Activated effector memory CD4-positive, alpha-beta T cell treated with Interleukin-2 at 50 U/mL for 16 hours (primary cell): ENCODE data around the gene CEP68.

Source experiments
- DNase-seq: peaks from one replicate; pipeline ENCODE4 v3.0.0-alpha.2; 2020

CEP68 gene

GRCh38 chr2:65059071-65059470 lies 2.9 kb downstream of the CEP68 start:
- no peak for DNase-seq

GRCh38 chr2:65061146-65061909 lies 5.1 kb downstream of the CEP68 start:
- DNase-seq: no peak

GRCh38 chr2:65061910-65062339 lies 5.7 kb downstream of the CEP68 start:
- no peak for DNase-seq

GRCh38 chr2:65062843-65063825 lies 6.9 kb downstream of the CEP68 start:
- DNase-seq: no peak

GRCh38 chr2:65064728-65065552 lies 8.7 kb downstream of the CEP68 start:
- no peak for DNase-seq

- no peak for DNase-seq
Observed at GRCh38 chr2:65067806-65068553, 11.8 kb downstream of the CEP68 start.

GRCh38 chr2:65069439-65069824 lies 13.2 kb downstream of the CEP68 start:
- no peak for DNase-seq

- DNase-seq: no peak
Observed at GRCh38 chr2:65070172-65070830, 14.1 kb downstream of the CEP68 start.

- no peak for DNase-seq
Observed at GRCh38 chr2:65070856-65071255, 14.6 kb downstream of the CEP68 start.

- DNase-seq: no peak
Observed at GRCh38 chr2:65071499-65072180, 15.4 kb downstream of the CEP68 start.

- DNase-seq: no peak
Observed at GRCh38 chr2:65072181-65072970, 16.2 kb downstream of the CEP68 start.

GRCh38 chr2:65073879-65074565 lies 17.8 kb downstream of the CEP68 start:
- no peak for DNase-seq

GRCh38 chr2:65075176-65075575 lies 19.0 kb downstream of the CEP68 start:
- no peak for DNase-seq

- no peak for DNase-seq
Observed at GRCh38 chr2:65075605-65076344, 19.6 kb downstream of the CEP68 start.

GRCh38 chr2:65076345-65076710 lies 20.1 kb downstream of the CEP68 start:
- DNase-seq: no peak

GRCh38 chr2:65077898-65078297 lies 21.7 kb downstream of the CEP68 start:
- DNase-seq: no peak

GRCh38 chr2:65079017-65079416 lies 22.8 kb downstream of the CEP68 start:
- no peak for DNase-seq

- DNase-seq: no peak
Observed at GRCh38 chr2:65081232-65081685, 25.0 kb downstream of the CEP68 start.

GRCh38 chr2:65085148-65085547 lies 28.9 kb downstream of the CEP68 start:
- no peak for DNase-seq
